Breast epithelium (tissue), 4 donors: Measurements from ENCODE around the gene ANKS1B. TPM values are rescaled to one million over a fixed set of nuclear protein-coding genes. Genes with fewer than 3 reads are reported as not detected.

ENCODE experiments used
- DNase-seq, 2 donors: peaks; one replicate each; pipeline ENCODE4 v3.0.0-alpha.2; 2019; ENCODE audit warnings: low spot score in 2 of 2
- H3K27ac ChIP-seq, 2 donors: fragments of 200-600 bp; sonication (generic) in 1 of 2; one replicate each; pipeline ENCODE4 v1.5.1; 2016 to 2019; ENCODE audit warnings: mild to moderate bottlenecking in 1 of 2
- H3K27me3 ChIP-seq, 2 donors: fragments of 200-600 bp; sonication (generic) in 1 of 2; one replicate each; pipeline versions ENCODE4 v1.5.1 to v1.6.0; 2017 to 2019; ENCODE audit warnings: control low read depth in 1 of 2, mild to moderate bottlenecking in 1 of 2
- H3K36me3 ChIP-seq: fragments of 200-600 bp; one replicate; pipeline ENCODE4 v1.5.1; 2019
- H3K4me1 ChIP-seq, 2 donors: fragments of 200-600 bp; sonication (generic); one replicate each; pipeline ENCODE4 v1.5.1; 2016 to 2019; ENCODE audit warnings: control low read depth in 1 of 2
- H3K4me3 ChIP-seq, 3 donors: fragments of 200-600 bp; sonication (generic); 1 replicate in 2 of 3; 2 replicates in 1 of 3; pipeline ENCODE4 v1.5.1; 2016 to 2019; ENCODE audit warnings: mild to moderate bottlenecking in 3 of 3, moderate library complexity in 2 of 3
- H3K9me3 ChIP-seq, 2 donors: fragments of 200-600 bp; sonication (generic) in 1 of 2; one replicate each; pipeline ENCODE4 v1.5.1; 2016 to 2019; ENCODE audit warnings: control low read depth in 1 of 2
- POLR2A ChIP-seq: fragments of 450-650 bp; IDR thresholded peaks from one replicate; pipeline ENCODE4 v1.6.1; 2016; ENCODE audit warnings: antibody characterized with exemption, mild to moderate bottlenecking, moderate library complexity
- POLR2AphosphoS5 ChIP-seq, 3 donors: sonication (generic); formaldehyde crosslinking; IDR thresholded peaks; one replicate each; pipeline ENCODE4 v1.6.1; 2017; ENCODE audit warnings: antibody characterized with exemption in 3 of 3
- intact Hi-C: fragments of 100-400 bp; cut with DNase I; formaldehyde crosslinking; loops from one replicate; pipeline ENCODE4 v1.15.1; 2023; ENCODE audit warnings: low total_unique reads
- total RNA-seq, 3 donors: library from RNA; depleted of rRNA; stranded (reverse); fragments of >200 nt; gene quantifications; one replicate each; pipeline ENCODE4 v1.1.0, GENCODE V29; 2016
- TF ChIP-seq, protein P1 (sequence below), 3 donors: fragments of 450-650 bp; IDR thresholded peaks; one replicate each; pipeline ENCODE4 v1.5.1; 2016 to 2017; ENCODE audit warnings: antibody characterized with exemption in 3 of 3, mild to moderate bottlenecking in 3 of 3, moderate library complexity in 3 of 3

The ANKS1B gene
- total RNA-seq, 3 donors from 2014 or later: 16.6 to 115 (median 32.4) TPM

GRCh38 chr12:99056186-99056585, 928.5 kb downstream of the ANKS1B start:
- no peak overlapping the region for H3K4me3 ChIP-seq
- no peaks in the 10 kb centered on the region for H3K36me3 ChIP-seq
- intact Hi-C loops: loop anchor here (5.0 kb wide), 1 partner anchor 506 kb away; no protein-coding TSS in a partner anchor
- DNase-seq: no peak
- H3K27ac ChIP-seq: no peak overlapping the region
- no peaks in the 10 kb centered on the region for H3K27me3 ChIP-seq
- no peaks in the 10 kb centered on the region for H3K4me1 ChIP-seq
- TF ChIP-seq, protein P1, sequence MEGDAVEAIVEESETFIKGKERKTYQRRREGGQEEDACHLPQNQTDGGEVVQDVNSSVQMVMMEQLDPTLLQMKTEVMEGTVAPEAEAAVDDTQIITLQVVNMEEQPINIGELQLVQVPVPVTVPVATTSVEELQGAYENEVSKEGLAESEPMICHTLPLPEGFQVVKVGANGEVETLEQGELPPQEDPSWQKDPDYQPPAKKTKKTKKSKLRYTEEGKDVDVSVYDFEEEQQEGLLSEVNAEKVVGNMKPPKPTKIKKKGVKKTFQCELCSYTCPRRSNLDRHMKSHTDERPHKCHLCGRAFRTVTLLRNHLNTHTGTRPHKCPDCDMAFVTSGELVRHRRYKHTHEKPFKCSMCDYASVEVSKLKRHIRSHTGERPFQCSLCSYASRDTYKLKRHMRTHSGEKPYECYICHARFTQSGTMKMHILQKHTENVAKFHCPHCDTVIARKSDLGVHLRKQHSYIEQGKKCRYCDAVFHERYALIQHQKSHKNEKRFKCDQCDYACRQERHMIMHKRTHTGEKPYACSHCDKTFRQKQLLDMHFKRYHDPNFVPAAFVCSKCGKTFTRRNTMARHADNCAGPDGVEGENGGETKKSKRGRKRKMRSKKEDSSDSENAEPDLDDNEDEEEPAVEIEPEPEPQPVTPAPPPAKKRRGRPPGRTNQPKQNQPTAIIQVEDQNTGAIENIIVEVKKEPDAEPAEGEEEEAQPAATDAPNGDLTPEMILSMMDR (IDR thresholded peaks at IDR 0.05): no peak
- TF ChIP-seq POLR2A: no peak
- TF ChIP-seq POLR2AphosphoS5 (IDR thresholded peaks at IDR 0.05): no peak
- H3K9me3 ChIP-seq: no peaks in the 10 kb centered on the region

- intact Hi-C loops: loop anchor here (5.0 kb wide), 1 partner anchor 507 kb away; no protein-coding TSS in a partner anchor
- H3K36me3 ChIP-seq: no peaks in the 10 kb centered on the region
- no peak overlapping the region for H3K4me3 ChIP-seq
- no peak for DNase-seq
- TF ChIP-seq POLR2AphosphoS5 (IDR thresholded peaks at IDR 0.05) (no peak), POLR2A (no peak)
- TF ChIP-seq, protein P1 (IDR thresholded peaks at IDR 0.05): no peak
- no peak overlapping the region for H3K27ac ChIP-seq
- no peaks in the 10 kb centered on the region for H3K27me3 ChIP-seq
- no peaks in the 10 kb centered on the region for H3K4me1 ChIP-seq
- no peaks in the 10 kb centered on the region for H3K9me3 ChIP-seq
Measured at GRCh38 chr12:99055299-99055698, 929.4 kb downstream of the ANKS1B start.

- H3K36me3 ChIP-seq: no peaks in the 10 kb centered on the region
- TF ChIP-seq POLR2AphosphoS5 (IDR thresholded peaks at IDR 0.05): no peak
- TF ChIP-seq POLR2A: no peak
- TF ChIP-seq, protein P1 (IDR thresholded peaks at IDR 0.05): no peak
- intact Hi-C loops: loop anchor here (5.0 kb wide), 1 partner anchor 508 kb away; no protein-coding TSS in a partner anchor
Measured at GRCh38 chr12:99054601-99055128, 930.1 kb downstream of the ANKS1B start.

GRCh38 chr12:99053616-99054362, 930.9 kb downstream of the ANKS1B start:
- Histone ChIP-seq H3K27me3 (no peaks in the 10 kb centered on the region), H3K4me3 (no peak overlapping the region), H3K4me1 (no peaks in the 10 kb centered on the region), H3K27ac (no peak overlapping the region), H3K36me3 (no peaks in the 10 kb centered on the region), H3K9me3 (no peaks in the 10 kb centered on the region)
- intact Hi-C loops: no loop called here
- TF ChIP-seq, protein P1 (IDR thresholded peaks at IDR 0.05): no peak
- TF ChIP-seq POLR2A (no peak), POLR2AphosphoS5 (IDR thresholded peaks at IDR 0.05) (no peak)
- no peak for DNase-seq

More at GRCh38 chr12:99054601-99055128, 930.1 kb downstream of the ANKS1B start:
- no peaks in the 10 kb centered on the region for H3K4me1 ChIP-seq
- no peak overlapping the region for H3K27ac ChIP-seq
- H3K9me3 ChIP-seq: no peaks in the 10 kb centered on the region
- no peak overlapping the region for H3K4me3 ChIP-seq
- no peaks in the 10 kb centered on the region for H3K27me3 ChIP-seq
- no peak for DNase-seq

GRCh38 chr12:99049774-99050173, 935.0 kb downstream of the ANKS1B start:
- Histone ChIP-seq H3K4me3 (no peak overlapping the region), H3K36me3 (no peaks in the 10 kb centered on the region), H3K27ac (no peak overlapping the region), H3K27me3 (no peaks in the 10 kb centered on the region), H3K9me3 (peaks cover 0 to 7% of the 10 kb centered on the region in 2 donors), H3K4me1 (no peaks in the 10 kb centered on the region)
- no peak for TF ChIP-seq POLR2A
- intact Hi-C loops: no loop called here
- DNase-seq: no peak
